NCI-H1694 (cell line): ENCODE results near the gene FHOD3.

Experiments
- DNase-seq: peaks from one replicate; lab custom pipeline; 2025; lab: John Stamatoyannopoulos, UW

The FHOD3 gene

DNA sequence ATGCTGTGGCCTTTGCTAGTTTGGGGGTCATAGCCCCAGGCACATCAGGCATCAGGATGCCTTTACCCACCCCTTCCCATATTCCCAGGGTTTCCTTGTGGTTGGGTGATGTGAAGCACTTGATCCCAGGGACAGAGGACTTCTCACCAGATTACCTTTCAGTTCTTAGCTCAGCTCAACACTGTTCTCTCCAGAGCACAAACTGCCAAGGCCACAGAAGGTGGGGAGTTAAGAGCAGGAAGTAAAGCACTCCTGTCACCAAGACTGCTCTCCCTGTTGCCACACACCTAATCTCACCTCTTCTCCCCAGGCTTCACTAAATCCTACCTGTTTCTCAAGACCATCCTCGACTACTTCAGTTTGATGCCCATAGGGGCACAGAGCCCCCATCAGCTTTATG, 25.9 kb downstream of the FHOD3 start:
- DNase-seq: no peak

DNA sequence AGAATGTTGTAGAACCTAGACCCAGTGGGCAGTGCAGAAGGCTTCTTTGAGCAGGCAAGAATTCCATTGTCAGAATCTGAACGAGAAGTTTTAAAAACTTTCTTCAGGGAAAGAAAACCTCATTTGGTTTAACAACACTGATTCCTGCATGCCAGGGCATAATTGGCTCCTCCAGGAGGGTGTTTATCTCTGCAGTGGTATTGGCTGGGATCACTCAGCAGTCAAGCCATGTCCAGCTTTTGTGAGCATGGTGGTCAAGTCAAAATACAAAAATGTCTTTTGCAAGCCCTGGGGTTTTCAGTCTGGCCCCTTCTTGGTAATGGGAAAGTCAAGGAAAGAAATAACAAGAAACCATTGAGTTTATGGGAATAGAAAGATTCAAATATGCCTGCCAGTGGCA, 28.3 kb downstream of the FHOD3 start:
- DNase-seq: no peak

DNA sequence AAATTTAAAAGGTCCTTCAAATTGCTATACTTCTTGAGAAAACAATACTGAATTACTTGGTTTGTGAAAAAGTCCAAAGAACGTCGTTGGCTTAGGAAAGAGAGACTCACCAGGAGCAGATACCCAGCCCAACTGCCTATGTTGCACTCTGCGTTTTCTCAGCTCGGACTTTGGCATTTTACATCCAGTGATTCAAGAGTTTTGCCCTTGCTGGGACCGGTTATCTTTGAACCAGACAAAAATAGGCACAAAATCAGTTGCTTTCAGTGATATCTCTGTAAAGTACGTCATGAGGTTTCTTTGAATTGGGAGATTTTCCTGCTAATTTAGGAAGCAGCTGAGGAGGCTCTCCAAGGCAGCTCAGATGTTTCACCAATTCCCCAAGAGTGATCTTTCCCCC, 29.3 kb downstream of the FHOD3 start:
- DNase-seq: no peak

DNA sequence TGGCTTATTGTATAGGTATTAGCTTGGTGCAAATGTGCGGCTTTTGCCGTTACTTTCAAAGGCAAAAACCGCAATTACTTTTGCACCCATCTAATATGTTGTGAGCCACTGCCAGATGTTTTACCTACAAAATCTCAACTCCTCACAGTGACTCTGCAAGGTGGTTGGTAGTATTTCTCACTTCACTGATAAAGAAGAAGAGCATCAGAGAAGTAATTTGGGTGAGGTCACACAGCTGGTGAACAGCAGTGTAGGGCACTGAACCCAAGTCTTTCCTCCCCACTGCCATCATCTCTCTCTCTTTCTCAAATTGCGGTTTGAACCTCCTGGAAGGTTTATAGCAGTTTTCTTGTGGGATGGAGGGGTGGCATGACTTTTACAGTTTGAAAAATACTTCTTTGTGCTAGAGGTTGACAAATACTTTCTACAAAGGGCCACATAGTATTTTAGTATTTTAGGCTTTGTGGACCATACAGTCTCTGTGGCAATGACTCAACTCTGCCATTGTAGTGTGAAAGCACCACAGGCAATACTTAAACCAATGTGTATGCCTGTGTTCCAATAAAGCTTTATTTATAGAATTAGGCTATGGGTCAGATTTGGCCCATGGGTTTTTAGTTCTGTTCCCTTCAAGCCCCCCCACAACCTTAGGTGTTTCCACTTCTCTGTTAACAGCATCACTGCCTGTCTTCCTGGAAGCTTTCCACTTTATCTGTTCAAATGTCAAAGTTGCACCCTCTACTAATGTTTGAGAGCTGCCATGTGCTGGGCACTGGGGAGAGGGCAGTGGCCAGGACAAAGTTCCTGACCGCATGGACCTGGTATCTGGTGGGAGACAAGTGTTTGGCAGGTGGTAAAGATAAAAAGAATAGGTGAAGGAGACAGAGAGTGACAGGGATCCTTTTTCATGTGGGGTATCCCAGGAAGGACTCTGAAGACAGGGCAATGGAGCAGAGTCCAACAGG, 30.1 kb downstream of the FHOD3 start:
- no peak for DNase-seq

DNA sequence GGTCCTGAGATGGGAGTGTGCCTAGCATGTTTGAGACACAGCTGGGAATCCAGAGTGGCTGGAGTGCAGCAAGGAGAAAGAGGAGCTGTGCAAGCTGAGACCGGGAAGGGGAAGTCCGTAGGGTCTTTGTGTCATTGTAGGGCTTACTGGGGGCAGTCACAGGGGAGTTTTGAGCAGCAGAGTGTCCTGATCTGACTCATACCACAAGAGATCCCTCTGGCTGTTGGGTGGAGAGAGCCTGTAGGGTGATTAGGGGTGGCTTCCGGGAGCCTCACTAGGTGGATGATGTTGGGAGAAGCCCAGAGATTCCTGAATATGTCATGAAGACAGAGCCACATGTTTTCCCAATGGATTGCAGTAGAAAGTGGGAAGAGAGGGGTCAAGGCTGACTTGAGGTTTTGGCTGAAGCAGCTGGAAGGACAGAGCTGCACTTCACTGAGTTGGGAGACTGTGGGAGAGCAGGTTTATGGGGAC, 30.9 kb downstream of the FHOD3 start:
- DNase-seq: no peak

DNA sequence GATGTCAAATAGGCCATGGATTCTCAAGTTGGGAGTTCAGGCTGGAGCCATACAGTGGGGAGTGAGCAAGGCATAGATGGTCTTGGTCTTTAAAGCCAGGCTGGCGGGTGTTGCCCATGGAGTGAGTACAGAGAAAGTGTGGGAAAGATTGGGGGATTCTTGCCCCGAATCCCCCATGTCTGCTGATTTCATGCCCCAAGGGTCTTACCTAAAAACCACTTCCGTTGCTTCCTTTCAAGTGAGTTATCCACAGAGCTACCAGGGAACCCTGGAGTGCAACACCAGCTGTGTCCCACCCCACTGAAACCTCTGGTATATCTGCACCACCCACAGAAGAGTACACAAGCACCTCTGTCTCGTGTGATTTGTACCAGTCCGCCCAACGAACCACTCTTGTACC, 31.4 kb downstream of the FHOD3 start:
- DNase-seq: no peak

- no peak for DNase-seq
Measured at GRCh38 chr18:36329684-36330434, 32.3 kb downstream of the FHOD3 start.

DNA sequence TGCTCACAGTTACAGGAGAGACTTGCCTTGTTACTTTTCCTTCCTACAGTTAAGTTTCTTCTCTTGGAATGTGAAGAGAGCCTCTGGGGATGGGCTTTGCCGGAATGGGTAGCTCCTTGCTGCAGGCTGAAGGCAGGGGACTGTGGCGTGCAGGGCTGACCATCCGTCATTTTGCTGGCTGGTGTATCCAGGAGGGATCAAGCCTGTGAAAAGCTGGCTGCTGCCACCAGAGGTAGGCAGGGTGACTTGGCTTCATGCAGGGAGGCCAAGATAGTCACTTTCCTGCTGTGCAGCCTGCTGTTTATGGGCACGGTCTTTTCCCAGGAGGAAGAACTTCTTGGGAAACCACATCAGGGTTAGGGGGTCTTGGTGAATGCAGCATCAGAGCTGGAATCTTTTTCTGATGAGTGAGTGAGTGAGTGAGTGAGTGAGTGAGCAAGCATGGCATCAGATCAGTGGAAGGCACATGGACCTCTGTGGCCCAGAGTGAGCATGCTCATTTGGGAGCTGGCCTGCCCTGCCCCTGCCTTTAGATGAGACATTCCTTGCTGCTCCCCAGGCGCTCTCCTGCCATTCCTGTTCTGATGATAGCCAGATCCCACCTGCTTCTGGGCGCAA, 33.0 kb downstream of the FHOD3 start:
- DNase-seq: no peak

DNA sequence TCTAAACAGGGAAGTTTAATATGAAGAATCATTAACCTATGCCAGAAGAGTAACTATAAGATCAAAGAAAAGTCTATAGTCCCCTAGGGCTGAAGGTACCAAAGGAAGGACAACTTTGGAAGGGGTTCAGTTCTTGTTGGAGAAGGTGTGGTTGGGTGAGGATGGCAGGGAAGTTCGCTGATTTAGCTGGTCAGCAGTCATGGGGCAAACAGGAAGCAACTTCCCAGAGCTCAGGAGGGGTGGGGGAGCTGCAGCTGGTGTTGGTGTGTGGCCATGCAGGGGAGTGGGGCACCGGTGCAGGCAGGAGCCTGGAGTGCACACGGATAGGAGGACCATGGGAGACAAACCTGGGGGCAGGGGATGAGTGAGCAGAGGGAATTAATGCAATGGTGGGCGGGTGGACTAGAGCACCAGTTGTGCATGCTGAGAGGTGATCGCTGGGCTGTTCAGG, 34.0 kb downstream of the FHOD3 start:
- DNase-seq: no peak

DNA sequence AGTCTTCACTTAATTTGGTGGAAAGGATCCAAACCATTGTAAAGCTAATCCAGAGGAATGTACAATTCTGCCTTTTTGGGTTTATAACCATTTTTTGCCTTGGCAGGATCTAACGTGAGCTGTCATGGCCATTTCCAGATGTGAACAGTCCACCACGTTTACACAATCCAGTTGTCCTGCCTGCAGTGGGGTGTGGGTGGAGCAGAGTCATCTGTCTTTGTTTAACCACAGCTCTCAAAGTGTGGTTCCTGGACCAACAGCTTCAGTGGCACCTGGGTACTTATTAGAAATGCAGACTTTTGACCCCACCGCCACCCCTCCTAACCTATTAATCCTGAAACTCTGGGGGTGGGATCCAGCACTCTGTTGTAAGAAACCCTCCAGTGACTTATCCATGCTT, 35.9 kb downstream of the FHOD3 start:
- DNase-seq: no peak

DNA sequence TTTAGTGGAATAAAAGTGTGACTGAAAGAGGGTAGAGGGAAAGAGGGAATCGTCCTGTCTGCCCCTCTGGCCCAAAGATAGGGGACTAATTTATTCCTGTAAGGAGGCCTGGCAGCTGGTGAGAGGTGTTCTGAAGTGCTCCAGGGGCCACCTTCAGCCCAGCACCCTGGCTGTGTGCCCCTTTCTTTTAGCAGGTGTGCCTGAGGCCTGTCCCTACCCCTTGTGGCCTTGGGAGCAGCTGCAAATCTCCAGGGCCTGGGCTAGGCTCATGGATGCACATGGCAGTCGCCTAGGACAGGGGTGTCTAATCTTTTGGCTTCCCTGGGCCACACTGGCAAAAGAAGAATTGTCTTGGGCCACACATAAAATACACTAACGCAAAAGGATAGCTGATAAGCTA, 37.3 kb downstream of the FHOD3 start:
- DNase-seq: no peak

- no peak for DNase-seq
Measured at GRCh38 chr18:36335476-36336279, 38.2 kb downstream of the FHOD3 start.

DNA sequence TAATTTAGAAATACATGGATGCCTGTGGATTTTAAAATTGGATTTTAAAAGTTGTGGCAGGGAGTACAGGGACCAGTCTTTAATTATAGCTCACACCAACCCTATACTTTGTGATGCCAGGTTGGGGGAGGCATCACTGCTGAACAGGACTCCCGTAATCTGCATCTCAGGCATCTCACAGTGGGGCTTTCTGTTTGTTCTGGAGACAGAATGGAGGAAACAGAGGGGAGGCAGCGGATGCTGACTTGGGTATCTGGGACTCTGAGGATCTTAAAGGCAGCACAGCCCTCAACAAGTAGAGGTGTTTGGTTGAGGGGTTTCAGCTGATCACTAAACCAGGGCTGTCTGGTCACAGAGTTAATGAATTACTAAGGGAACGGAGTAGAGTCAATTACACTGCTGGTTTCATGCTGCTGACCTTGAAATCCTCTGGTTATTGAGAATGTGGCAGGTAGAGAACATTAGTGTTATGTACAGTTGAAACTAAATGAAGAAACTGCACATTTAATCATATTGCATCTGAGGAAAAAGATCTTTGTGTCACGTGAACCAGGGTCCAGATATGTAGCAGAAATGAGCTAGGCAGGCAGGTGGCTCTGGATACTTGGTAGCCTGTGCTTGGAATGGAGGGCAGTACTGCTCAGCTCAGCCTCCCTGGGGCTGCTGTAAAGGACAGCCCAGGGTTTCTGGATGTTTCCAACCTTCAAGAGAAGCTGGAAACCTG, 40.3 kb downstream of the FHOD3 start:
- no peak for DNase-seq

GRCh38 chr18:36338403-36338933, 41.0 kb downstream of the FHOD3 start:
- no peak for DNase-seq

GRCh38 chr18:36340246-36340645, 42.7 kb downstream of the FHOD3 start:
- no peak for DNase-seq

- no peak for DNase-seq
Measured at GRCh38 chr18:36341944-36342343, 44.4 kb downstream of the FHOD3 start.

- no peak for DNase-seq
Measured at GRCh38 chr18:36348331-36348730, 50.8 kb downstream of the FHOD3 start.

DNA sequence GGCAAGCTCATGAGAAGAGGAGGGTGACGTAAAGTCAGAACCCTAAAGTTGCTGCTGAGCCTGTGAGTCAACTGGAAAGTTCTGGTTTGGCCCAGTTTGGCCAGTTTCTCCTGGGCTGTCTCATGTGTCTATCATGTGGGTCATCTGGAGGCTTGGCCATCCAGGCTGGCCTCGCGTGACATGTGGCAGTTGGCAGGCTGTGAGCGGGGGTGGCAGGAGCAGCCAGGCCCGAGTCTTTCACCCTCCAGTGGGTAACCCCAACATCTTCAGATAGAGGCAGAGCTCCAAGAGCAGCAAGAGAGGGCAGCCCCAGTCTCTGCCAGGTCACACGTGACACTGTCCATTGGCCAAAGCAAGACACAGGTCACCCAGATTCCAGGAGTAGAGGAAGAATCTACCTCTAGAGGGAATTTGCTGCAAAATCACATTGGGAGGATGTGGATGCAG, 51.5 kb downstream of the FHOD3 start:
- no peak for DNase-seq

GRCh38 chr18:36349552-36349951, 52.0 kb downstream of the FHOD3 start:
- DNase-seq: no peak

DNA sequence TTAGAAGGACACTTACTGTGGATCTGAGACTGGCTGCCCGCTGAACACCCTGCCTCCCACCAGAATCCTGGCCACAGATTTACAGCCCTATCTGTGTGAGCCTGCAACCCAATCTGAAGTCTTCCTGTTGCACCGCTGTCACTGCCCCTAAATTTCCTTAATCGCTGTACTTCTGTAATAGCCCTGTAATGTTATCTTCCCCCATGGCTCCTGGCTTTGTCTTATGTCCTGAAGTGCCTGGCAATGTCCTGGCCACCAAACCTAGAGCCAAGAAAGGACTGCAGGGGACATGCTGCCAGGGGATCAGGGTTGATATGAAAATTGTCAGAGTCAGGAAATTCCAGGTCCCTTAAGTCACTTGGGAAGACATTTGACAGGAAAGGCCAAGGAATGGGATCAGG, 52.7 kb downstream of the FHOD3 start:
- DNase-seq: no peak
